ENCODE results near the gene FBXW5. TPM values are rescaled to one million over a fixed set of nuclear protein-coding genes. Genes with fewer than 3 reads are reported as not detected.

The FBXW5 gene
- total RNA-seq, 1 donor, result 104 TPM

- H3K4me3 ChIP-seq (ENCODE audit: low read depth, low read length), result no peak overlapping the region
- DNase-seq (ENCODE audit: low read depth), result no peak
- TF ChIP-seq, protein P1, sequence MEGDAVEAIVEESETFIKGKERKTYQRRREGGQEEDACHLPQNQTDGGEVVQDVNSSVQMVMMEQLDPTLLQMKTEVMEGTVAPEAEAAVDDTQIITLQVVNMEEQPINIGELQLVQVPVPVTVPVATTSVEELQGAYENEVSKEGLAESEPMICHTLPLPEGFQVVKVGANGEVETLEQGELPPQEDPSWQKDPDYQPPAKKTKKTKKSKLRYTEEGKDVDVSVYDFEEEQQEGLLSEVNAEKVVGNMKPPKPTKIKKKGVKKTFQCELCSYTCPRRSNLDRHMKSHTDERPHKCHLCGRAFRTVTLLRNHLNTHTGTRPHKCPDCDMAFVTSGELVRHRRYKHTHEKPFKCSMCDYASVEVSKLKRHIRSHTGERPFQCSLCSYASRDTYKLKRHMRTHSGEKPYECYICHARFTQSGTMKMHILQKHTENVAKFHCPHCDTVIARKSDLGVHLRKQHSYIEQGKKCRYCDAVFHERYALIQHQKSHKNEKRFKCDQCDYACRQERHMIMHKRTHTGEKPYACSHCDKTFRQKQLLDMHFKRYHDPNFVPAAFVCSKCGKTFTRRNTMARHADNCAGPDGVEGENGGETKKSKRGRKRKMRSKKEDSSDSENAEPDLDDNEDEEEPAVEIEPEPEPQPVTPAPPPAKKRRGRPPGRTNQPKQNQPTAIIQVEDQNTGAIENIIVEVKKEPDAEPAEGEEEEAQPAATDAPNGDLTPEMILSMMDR (IDR thresholded peaks at IDR 0.05; ENCODE audit: insufficient read depth, low read depth, low read length), result no peak
Measured at GRCh38 chr9:136900556-136900955, 44.0 kb downstream of the FBXW5 start.

DNA sequence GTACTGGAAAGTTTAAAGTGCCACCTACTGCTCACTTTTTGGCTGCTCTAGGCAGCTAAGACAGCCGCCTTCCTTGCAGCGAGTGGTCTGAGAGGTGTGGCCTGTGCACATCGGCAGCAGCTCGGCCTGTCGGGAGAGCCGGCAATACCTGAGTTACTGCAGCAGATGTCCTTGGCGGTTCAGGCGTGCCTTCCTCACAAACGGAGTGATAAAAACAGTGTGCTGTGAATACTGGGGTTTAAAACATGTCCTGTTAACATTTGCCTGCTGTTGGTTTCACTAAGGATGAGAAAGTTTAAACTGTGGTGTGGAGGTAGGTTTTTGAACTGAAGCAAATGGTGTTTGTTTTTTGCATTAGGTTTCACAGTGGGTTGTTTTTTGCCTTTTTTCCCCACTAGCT lies 45.3 kb downstream of the FBXW5 start:
- no peak overlapping the region for H3K4me3 ChIP-seq (ENCODE audit: low read depth, low read length)
- no peak for DNase-seq (ENCODE audit: low read depth)
- TF ChIP-seq, protein P1 (IDR thresholded peaks at IDR 0.05; ENCODE audit: insufficient read depth, low read depth, low read length), result no peak

DNA sequence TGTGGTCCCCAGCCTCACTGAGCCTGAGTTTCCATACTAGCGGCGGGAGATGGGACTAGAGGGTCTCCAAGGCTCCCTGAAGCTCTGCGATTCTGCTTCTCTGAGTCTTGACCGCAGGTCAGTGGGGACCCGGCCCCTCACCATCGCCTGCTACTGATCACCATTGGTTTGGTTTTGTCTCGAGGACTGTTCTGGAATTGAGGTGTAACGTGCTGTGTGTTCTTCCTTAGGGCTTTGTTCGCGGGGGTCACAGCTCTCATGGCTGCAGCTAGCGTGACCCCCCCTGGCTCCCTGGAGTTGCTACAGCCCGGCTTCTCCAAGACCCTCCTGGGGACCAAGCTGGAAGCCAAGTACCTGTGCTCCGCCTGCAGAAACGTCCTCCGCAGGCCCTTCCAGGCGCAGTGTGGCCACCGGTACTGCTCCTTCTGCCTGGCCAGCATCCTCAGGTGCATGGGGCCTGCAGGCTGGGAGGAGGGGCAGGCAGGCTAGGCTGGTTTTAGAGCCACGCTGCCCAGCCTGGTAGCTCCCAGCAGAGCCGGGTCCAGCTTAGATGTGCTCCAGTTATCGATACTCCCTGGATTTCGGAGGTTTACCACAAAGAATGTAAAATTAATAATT lies 45.9 kb downstream of the FBXW5 start:
- no peak for DNase-seq (ENCODE audit: low read depth)
- TF ChIP-seq, protein P1 (IDR thresholded peaks at IDR 0.05; ENCODE audit: insufficient read depth, low read depth, low read length), result no peak
- no peak overlapping the region for H3K4me3 ChIP-seq (ENCODE audit: low read depth, low read length)

- DNase-seq (ENCODE audit: low read depth), result no peak
- no peak overlapping the region for H3K4me3 ChIP-seq (ENCODE audit: low read depth, low read length)
- TF ChIP-seq, protein P1 (IDR thresholded peaks at IDR 0.05; ENCODE audit: insufficient read depth, low read depth, low read length), result no peak
Measured at GRCh38 chr9:136896027-136896426, 48.5 kb downstream of the FBXW5 start.

DNA sequence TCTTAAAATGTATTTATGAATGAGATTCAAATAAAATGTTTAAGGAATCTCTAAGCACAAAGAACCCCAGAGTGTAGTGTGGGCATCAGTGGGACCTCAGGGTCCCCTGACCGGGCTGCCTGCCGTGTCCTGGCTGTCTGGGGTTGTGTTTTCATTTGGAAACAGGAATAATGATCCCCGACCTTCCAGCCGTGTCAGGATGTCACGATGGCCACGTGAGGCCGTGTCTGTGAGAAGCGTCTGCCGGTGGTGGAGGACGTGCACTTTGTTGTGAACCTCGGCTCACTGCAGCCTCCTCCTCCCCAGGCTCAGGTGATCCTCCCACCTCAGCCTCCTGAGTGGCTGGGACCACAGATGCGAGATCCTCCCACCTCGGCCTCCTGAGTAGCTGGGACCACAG lies 53.9 kb downstream of the FBXW5 start:
- DNase-seq (ENCODE audit: low read depth), result no peak
- no peak overlapping the region for H3K4me3 ChIP-seq (ENCODE audit: low read depth, low read length)
- TF ChIP-seq, protein P1 (IDR thresholded peaks at IDR 0.05; ENCODE audit: insufficient read depth, low read depth, low read length), result no peak

Other genes with a start within 250 kb of the FBXW5 start
- under 0.01 and 0.43 TPM in 2 replicates for gene DIPK1B, start 232.2 kb downstream of the FBXW5 start, total RNA-seq
- under 0.01 TPM in 1 of 2 replicates, not detected in the other for gene LCN10, start 201.8 kb downstream of the FBXW5 start, total RNA-seq
- not detected in 2 replicates for gene LCN6, start 196.2 kb downstream of the FBXW5 start, total RNA-seq
- gene LCN8, start 186.5 kb downstream of the FBXW5 start, total RNA-seq, result not detected in 2 replicates
- gene LCN15, start 180.2 kb downstream of the FBXW5 start, total RNA-seq, result not detected in 2 replicates
- gene TMEM141, start 153.4 kb downstream of the FBXW5 start, total RNA-seq, result 33.5 and 39.7 TPM in 2 replicates
- gene CCDC183, start 148.4 kb downstream of the FBXW5 start, total RNA-seq, result 0.32 and 0.43 TPM in 2 replicates
- gene RABL6, start 136.8 kb downstream of the FBXW5 start, total RNA-seq, result 69.6 and 72.1 TPM in 2 replicates
- gene AJM1, start 102.3 kb downstream of the FBXW5 start, total RNA-seq, result 0.86 and 1.3 TPM in 2 replicates
- 75.4 and 105 TPM in 2 replicates for gene PHPT1, start 95.3 kb downstream of the FBXW5 start, total RNA-seq
- 1.6 and 3.0 TPM in 2 replicates for gene MAMDC4, start 92.4 kb downstream of the FBXW5 start, total RNA-seq
- gene EDF1, start 78.4 kb downstream of the FBXW5 start, total RNA-seq, result 146 and 163 TPM in 2 replicates
- gene TRAF2, start 58.2 kb downstream of the FBXW5 start, total RNA-seq, result 11.0 and 16.8 TPM in 2 replicates
- gene C8G, start 505 bp upstream of the FBXW5 start, total RNA-seq, result 0.86 TPM in 1 of 2 replicates, not detected in the other
- 0.86 TPM in 1 of 2 replicates, not detected in the other for gene LCN12, start 7.5 kb upstream of the FBXW5 start, total RNA-seq
- gene PTGDS, start 32.8 kb upstream of the FBXW5 start, total RNA-seq, result 10.8 and 21.9 TPM in 2 replicates
- 3.2 and 3.5 TPM in 2 replicates for gene LCNL1, start 38.3 kb upstream of the FBXW5 start, total RNA-seq
- gene PAXX, start 47.7 kb upstream of the FBXW5 start, total RNA-seq, result 9.9 and 18.0 TPM in 2 replicates
- gene CLIC3, start 51.8 kb upstream of the FBXW5 start, total RNA-seq, result 19.0 and 43.2 TPM in 2 replicates
- 14.7 and 15.5 TPM in 2 replicates for gene ABCA2, start 83.5 kb upstream of the FBXW5 start, total RNA-seq
- gene FUT7, start 87.3 kb upstream of the FBXW5 start, total RNA-seq, result not detected in 2 replicates
- 6.4 and 13.0 TPM in 2 replicates for gene NPDC1, start 101.4 kb upstream of the FBXW5 start, total RNA-seq
- gene ENTPD2, start 109.3 kb upstream of the FBXW5 start, total RNA-seq, result not detected in 2 replicates
- 5.2 TPM in 2 replicates for gene SAPCD2, start 125.8 kb upstream of the FBXW5 start, total RNA-seq
- 16.0 and 31.2 TPM in 2 replicates for gene UAP1L1, start 132.8 kb upstream of the FBXW5 start, total RNA-seq
- gene MAN1B1, start 142.2 kb upstream of the FBXW5 start, total RNA-seq, result 65.6 and 65.7 TPM in 2 replicates
- gene DPP7, start 170.0 kb upstream of the FBXW5 start, total RNA-seq, result 41.5 and 44.8 TPM in 2 replicates
- under 0.01 TPM in 1 of 2 replicates, not detected in the other for gene GRIN1, start 194.4 kb upstream of the FBXW5 start, total RNA-seq
- gene LRRC26, start 225.3 kb upstream of the FBXW5 start, total RNA-seq, result not detected in 2 replicates
- not detected in 2 replicates for gene TMEM210, start 227.3 kb upstream of the FBXW5 start, total RNA-seq
- 22.9 and 24.8 TPM in 2 replicates for gene ANAPC2, start 243.8 kb upstream of the FBXW5 start, total RNA-seq
- gene SSNA1, start 243.9 kb upstream of the FBXW5 start, total RNA-seq, result 58.7 and 81.5 TPM in 2 replicates